Measurements from ENCODE around the gene CAMSAP1. TPM values are rescaled to one million over a fixed set of nuclear protein-coding genes. Genes with fewer than 3 reads are reported as not detected.

Gene CAMSAP1
- total RNA-seq, 1 donor from 2014 or later, result 34.8 TPM

DNA sequence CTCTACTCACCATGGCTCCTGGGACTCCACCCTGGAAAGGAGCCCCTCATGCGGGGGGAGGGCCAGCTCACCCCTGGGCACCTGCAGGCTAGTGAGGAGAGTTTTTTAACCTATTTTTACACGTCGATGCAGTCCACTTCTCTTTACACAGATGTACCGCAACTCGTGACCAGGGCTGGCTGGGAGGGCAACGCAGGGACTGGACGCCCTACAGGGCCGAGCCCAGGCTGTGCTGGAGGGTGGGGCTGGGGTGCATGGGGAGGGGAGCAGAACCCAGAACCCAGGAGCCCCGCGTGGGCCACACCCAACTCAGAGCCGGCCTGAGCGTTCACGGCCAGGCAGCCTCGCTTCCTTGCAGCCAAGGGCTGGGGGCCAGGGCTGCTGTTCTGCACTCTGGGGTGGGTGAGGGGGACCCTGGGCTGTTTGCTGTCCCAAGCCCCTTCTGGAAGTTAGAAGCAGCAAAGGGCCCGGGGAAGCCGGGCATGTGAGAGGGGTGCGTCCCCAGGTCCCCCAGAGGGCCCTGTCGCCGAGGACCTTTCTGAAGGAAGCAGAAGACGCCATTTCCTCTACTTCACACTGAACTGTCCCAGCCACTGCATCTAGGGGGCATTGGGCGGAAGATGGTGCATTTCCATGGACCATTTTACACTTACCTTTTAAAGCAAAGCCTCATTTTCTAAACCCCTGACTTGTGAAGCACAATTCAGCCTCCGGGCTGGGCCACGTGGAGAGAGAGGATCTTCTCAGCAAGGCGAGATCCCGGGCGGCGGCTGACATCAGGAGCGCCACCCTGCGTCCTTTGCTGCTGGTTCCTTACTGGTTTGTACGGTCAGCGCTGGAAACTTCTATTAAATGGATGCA is 114.8 kb downstream of the CAMSAP1 start:
- Mint-ChIP-seq H3K36me3 (ENCODE audit: low read depth, unreplicated experiment) (no peaks in the 10 kb centered on the region), H3K9me3 (ENCODE audit: unreplicated experiment) (no peaks in the 10 kb centered on the region), H3K27ac (ENCODE audit: unreplicated experiment) (no peak overlapping the region), H3K4me3 (ENCODE audit: unreplicated experiment) (no peak overlapping the region), H3K4me1 (ENCODE audit: low read depth, unreplicated experiment) (peaks cover 1% of the 10 kb centered on the region), H3K27me3 (ENCODE audit: low read depth, unreplicated experiment) (peaks cover 24% of the 10 kb centered on the region)
- no peak overlapping the region for H3K9ac ChIP-seq (ENCODE audit: low read length)
- DNase-seq (ENCODE audit: low read depth), result no peak
- no peak overlapping the region for H2AFZ ChIP-seq (ENCODE audit: low read depth, low read length)
- H3K9me3 ChIP-seq (ENCODE audit: insufficient read depth, low read depth, low read length), result no peaks in the 10 kb centered on the region
- H3K4me2 ChIP-seq (ENCODE audit: low read length), result no peak overlapping the region
- no peak overlapping the region for H3K27ac ChIP-seq (ENCODE audit: low read depth, low read length)
- no peaks in the 10 kb centered on the region for H3K36me3 ChIP-seq (ENCODE audit: insufficient read depth, low read length)
- peaks cover 4% of the 10 kb centered on the region for H4K20me1 ChIP-seq (ENCODE audit: insufficient read depth, low read length)
- H3K4me1 ChIP-seq (ENCODE audit: insufficient read depth, low read length), result no peaks in the 10 kb centered on the region
- no peaks in the 10 kb centered on the region for H3K27me3 ChIP-seq (ENCODE audit: insufficient read depth, low read length)
- FAIRE-seq, result no peak
- H3K79me2 ChIP-seq (ENCODE audit: insufficient read depth, low read length), result no peaks in the 10 kb centered on the region
- TF ChIP-seq, protein P1, sequence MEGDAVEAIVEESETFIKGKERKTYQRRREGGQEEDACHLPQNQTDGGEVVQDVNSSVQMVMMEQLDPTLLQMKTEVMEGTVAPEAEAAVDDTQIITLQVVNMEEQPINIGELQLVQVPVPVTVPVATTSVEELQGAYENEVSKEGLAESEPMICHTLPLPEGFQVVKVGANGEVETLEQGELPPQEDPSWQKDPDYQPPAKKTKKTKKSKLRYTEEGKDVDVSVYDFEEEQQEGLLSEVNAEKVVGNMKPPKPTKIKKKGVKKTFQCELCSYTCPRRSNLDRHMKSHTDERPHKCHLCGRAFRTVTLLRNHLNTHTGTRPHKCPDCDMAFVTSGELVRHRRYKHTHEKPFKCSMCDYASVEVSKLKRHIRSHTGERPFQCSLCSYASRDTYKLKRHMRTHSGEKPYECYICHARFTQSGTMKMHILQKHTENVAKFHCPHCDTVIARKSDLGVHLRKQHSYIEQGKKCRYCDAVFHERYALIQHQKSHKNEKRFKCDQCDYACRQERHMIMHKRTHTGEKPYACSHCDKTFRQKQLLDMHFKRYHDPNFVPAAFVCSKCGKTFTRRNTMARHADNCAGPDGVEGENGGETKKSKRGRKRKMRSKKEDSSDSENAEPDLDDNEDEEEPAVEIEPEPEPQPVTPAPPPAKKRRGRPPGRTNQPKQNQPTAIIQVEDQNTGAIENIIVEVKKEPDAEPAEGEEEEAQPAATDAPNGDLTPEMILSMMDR (IDR thresholded peaks at IDR 0.05; ENCODE audit: insufficient read depth, low read depth, low read length), result no peak
- TF ChIP-seq EZH2 (IDR thresholded peaks at IDR 0.05; ENCODE audit: insufficient read depth, low read length), result no peak
- no peak overlapping the region for H3K4me3 ChIP-seq (ENCODE audit: insufficient read depth, low read depth, low read length)

DNA sequence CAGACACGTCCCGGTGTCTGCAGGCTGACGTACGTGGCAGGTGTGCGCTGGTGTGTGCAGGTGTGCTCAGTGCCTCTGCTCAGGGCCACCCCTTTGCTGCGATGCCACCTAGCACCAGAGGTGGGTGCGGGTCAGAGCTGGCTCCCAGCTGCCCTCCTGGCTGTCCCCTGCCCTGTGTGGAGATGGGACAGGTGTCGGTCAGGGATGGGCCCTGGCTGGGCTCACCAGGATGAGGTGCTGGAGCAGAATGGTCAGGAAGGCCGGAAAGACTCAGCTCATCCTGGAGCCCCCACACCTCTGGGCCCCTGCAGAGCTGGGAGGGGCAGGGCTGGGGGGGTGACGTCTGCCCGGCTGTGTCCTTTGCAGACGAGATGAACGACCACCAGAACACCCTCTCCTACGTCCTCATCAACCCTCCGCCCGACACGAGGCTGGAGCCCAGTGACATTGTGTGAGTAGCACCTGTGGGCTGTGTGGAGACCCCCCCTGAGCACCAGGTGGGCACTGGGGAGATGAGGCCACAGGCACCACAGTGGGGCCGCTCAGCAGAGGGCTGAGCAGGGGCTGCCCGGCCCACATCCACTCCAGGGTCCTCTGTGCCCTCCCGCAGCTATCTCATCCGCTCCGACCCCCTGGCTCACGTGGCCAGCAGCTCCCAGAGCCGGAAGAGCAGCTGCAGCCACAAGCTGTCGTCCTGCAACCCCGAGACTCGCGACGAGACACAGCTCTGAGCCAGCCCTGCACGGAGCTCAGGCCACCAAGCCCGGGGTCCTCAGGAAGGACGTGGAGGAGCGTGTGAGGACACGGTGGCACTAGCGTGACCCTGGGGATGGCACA is 115.7 kb downstream of the CAMSAP1 start:
- Histone ChIP-seq H3K4me1 (ENCODE audit: insufficient read depth, low read length) (no peaks in the 10 kb centered on the region), H3K27ac (ENCODE audit: low read depth, low read length) (no peak overlapping the region), H4K20me1 (ENCODE audit: insufficient read depth, low read length) (no peaks in the 10 kb centered on the region), H3K27me3 (ENCODE audit: insufficient read depth, low read length) (no peaks in the 10 kb centered on the region), H2AFZ (ENCODE audit: low read depth, low read length) (no peak overlapping the region), H3K79me2 (ENCODE audit: insufficient read depth, low read length) (no peaks in the 10 kb centered on the region), H3K4me2 (ENCODE audit: low read length) (no peak overlapping the region), H3K9me3 (ENCODE audit: insufficient read depth, low read depth, low read length) (no peaks in the 10 kb centered on the region), H3K36me3 (ENCODE audit: insufficient read depth, low read length) (no peaks in the 10 kb centered on the region), H3K9ac (ENCODE audit: low read length) (no peak overlapping the region), H3K4me3 (ENCODE audit: insufficient read depth, low read depth, low read length) (no peak overlapping the region)
- H3K4me3 Mint-ChIP-seq (ENCODE audit: unreplicated experiment), result no peak overlapping the region
- FAIRE-seq (no peak), DNase-seq (ENCODE audit: low read depth) (no peak)
- no peaks in the 10 kb centered on the region for H3K9me3 Mint-ChIP-seq (ENCODE audit: unreplicated experiment)
- H3K36me3 Mint-ChIP-seq (ENCODE audit: low read depth, unreplicated experiment), result no peaks in the 10 kb centered on the region
- peaks cover 1% of the 10 kb centered on the region for H3K4me1 Mint-ChIP-seq (ENCODE audit: low read depth, unreplicated experiment)
- H3K27me3 Mint-ChIP-seq (ENCODE audit: low read depth, unreplicated experiment), result peaks cover 21% of the 10 kb centered on the region
- no peak for TF ChIP-seq EZH2 (IDR thresholded peaks at IDR 0.05; ENCODE audit: insufficient read depth, low read length)
- TF ChIP-seq, protein P1 (IDR thresholded peaks at IDR 0.05; ENCODE audit: insufficient read depth, low read depth, low read length), result no peak
- H3K27ac Mint-ChIP-seq (ENCODE audit: unreplicated experiment), result no peak overlapping the region
